CD4-positive, alpha-beta T cell treated with Interleukin-4 for 1 hour (primary cell): ENCODE data around the gene SLC47A2.

Experiments used
- DNase-seq, 2 donors: peaks; one replicate each; pipeline ENCODE4 v3.0.0-alpha.2; 2020 to 2022

SLC47A2 gene

DNA sequence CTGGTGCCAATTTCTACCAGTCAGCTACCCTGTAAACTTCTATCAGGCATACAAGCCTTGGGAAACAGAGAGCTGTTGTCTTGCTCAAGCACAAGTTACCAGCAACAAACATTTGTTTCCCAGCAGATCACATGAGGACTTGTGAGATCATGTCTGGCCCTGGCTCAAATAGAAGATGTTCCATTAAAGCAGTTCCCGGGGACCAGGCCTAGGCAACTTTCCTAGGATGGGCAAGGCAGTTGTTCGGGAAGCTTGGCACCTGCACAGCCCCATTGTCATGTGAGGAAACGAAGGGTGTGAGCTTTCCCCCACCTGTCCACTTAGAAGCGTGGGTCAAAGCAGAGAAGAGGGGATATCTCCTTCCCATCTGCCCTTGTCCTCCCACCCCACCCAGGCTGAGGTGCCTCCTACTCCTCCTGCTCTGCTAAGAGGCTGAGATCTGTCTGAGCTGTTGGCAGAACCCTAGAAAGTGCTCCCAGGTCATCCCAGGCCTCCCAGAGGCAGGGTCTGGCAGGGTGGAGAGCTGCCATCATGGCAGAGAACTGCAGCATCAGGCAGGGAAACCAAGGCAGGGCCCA lies 11.2 kb upstream of the SLC47A2 start:
- DNase-seq: no peak

DNA sequence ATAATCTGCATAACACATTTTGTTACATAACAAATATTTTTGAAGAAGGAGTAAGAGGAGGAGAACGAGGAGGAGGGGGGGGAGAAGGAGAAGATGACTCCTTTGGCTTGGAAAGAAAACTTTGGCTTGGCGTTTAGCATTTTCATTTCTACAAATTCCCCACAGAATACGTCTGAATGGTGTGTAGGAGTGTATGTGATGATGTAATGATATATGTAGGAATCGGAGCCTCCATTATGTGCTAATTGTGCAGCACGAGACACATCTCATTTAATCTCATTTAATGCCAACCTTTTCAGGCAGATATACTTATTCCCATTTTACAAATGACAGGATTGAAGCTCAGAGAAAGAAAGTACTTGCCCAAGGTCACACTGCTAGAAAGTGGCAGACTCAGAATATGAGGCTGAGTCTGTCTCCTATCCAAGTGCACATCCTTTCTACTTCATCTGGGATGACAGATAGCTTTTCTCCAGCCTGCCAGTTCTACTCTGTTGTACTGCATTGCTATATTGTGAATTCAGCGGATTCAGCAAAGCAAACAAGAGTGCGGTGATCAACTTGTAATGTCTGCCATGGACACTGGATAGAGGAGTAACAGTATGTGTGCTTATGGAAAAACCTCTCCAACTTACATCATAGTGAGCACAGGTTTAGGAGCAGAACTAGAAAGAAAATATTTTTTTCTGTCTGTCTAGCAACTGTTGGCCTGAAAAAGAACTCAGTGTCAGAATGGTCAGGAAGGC lies 10.4 kb upstream of the SLC47A2 start:
- DNase-seq: no peak

DNA sequence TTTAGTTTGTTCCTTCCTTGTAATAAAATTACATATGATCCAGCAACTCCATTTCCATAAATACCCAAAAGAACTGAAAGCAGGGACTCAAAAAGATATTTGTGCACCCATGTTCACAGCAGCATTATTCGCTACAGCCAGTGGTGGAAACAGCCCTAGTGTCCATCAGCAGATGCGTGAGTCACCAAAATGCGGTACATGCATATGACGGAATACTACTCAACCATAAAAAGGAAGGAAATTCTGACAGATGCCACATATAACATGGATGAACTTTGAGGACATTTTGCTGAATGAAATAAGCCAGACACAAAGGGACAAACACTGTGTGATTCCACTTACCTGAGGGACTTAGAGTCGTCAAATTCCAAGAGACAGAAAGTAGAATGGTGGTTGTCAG lies 9.1 kb upstream of the SLC47A2 start:
- DNase-seq: peak in 1 of 2 donors; percentile 29

DNA sequence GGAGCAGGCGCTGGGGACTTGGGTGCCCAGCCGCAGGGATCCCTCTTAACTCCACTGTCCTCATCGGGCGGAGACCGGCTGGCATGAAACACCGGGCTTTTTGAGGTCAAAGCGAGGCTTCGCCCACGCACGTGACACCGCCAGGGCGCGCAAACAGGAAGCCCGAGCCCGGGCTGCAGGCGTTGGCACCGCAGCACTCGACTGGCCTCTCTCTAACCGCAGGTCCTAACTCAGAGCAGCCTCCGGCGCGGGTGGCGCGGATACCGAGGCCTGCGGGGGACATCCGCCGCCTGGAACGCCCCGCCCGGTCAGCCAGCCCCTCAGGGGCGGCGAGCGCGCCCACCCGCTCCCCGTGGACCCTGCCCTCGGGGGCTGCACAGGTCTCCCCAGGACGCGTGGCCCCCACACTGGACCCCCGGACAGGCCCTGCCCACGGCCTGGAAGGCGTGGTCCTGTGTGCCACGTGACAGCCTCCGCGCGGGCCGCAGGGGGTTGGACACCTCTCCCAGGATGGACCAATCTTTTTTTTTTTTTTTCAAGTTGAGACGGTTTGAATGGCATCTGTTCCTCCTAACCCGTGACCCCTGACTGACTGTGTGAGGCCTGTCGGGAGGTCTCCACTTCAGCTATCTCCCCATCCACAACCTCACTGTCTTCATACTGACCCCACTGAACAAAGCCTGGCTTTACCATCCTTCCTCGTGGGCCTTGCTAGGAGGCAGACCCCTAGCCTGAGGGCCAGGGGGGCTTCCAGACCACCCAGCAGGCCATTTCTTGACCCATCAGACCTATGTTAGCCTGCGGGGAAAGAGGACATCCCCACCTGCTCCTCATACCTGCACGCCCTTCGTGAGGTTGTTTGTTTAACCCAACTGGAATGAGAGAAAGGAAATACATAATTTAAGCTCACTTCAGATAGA lies 8.4 kb upstream of the SLC47A2 start:
- peak; percentile 52 to 78 for DNase-seq

DNA sequence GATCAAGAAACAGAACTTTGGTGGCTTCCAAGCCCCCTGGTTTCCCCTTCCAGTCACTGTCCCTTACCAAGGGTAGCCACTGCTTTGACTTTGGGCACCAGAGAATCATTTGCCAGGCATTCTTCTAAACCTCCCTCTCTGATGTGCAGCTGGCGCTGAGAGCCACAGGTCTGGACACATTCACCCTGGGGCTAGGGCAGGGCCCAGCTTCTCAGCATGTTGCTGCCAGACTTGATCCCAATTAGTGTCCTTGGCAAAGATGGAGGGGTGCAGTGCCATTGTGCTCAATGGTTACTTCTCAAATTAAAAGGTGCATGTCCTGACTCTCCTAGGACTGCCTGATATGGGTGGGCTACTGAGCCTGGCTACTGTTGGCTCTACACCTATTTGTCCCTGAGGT lies 7.6 kb upstream of the SLC47A2 start:
- DNase-seq: no peak

DNA sequence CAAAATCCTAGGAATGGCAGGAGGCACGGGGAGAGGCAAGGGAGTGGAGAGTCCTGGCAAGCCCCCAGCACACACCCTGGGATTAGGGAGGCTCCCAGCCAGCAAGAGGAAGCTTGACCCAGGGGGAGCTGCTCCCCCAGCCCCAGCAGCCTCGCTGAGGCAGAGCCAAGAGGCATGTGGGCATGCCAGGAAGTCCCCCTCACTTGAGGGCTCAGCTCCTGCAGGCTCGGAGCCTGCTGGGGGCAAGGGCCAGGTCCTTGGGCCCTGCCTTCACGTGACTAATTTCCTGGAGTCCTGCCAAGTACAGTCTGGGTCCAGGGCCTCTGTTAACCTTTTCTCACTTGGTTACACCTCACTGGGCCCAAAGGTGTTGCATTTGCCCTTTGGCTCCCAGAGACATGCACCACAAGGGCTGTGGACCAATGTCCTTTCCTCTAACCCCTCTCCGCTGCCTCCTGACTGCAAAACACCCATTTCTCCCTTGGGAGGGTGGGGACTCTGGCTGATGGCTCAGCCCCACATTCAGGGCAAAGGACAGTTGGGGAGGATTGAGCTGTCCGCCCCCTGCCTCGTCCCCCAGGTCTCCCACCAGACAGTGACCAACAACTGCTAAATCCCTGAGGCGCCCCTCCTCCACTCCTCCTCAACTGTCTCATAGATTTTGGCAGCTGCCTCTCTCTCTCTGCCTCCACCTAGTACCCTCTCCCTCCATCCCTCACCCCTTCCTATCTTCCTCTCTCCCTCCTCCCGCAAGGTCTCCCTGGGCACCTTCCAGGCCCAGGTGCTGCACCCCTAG lies 4.4 kb upstream of the SLC47A2 start:
- no peak for DNase-seq

DNA sequence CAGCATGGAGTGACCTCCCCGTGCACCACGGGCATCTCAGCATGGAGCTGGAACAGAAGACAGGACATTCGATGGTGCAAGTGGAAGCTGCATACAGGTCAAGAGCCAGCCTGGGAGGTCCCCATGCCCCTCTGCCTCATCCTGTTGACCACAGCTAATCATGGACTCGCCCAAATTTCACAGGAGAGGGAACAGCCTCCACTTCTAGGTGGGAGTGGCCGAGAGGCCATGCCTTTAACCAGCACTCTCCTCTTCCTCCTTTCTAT lies 3.8 kb upstream of the SLC47A2 start:
- no peak for DNase-seq

DNA sequence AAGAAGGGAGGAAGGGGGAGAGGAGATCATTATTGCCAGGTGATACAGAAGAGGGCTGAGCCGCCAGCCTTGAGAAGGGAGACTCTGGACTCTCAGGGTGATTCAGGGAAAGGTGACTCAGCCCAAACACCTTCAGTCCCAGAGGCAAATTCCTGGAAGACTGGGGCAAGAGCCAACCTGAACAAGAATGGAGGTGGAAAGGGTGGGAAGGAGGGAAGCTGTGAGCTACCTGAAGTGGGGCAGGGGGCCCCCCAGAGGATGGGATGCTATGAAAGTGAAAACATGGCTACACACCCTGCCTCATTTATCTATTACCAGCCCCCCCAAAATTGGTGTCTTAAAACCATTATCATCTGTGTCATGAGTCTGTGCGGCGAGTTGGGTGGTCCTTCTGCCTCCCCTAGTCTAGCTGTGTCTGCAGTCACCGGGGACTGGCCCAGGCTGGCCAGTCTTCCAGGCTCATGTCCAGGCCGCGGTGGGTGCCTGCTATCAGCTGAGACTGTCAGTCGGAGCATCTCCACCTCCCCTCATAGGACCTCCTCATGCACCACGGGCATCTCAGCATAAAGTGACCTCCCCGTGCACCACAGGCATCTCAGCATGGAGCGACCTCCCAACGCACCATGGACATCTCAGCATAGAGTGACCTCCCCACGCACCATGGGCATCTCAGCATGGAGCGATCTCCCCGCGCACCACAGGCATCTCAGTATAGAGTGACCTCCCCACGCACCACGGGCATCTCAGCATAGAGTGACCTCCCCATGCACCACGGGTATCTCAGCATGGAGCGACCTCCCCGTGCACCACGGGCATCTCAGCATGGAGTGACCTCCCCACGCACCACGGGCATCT lies 3.2 kb upstream of the SLC47A2 start:
- DNase-seq: no peak

DNA sequence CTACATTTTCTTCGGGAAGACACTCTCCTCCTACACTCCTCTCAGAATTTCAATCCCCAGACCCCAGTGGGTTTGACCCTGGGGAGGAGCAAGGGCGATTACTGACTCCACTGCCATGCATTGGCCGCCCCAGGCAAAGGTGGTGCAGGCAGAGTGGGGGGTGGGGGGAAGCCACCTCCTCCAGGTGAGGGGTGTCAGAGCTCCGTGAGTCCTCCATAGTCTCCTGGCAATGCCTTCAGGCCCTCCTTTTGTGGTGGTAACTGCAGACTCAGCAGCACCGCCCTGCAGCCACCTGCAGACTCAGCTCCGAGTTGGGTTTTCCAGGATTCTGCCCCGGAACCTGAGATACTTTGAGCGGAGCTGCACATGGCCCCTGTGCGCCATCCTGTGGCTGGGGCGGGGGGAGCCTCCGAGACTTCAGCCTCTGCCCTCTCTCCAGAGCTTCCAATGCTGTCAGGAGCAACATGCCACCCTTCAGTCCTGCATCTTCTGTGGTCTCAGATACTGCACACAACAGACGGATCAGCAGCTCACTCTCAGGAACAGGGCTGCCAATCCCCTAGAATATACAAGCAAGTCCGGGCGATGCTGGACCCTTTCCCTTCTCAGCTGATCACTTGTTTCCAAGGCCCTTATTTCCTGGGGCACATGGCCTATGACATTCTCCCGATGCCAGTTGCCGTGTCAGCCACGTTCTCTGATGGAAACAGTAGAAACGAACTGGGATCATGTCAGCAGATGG lies 2.4 kb upstream of the SLC47A2 start:
- DNase-seq: no peak

DNA sequence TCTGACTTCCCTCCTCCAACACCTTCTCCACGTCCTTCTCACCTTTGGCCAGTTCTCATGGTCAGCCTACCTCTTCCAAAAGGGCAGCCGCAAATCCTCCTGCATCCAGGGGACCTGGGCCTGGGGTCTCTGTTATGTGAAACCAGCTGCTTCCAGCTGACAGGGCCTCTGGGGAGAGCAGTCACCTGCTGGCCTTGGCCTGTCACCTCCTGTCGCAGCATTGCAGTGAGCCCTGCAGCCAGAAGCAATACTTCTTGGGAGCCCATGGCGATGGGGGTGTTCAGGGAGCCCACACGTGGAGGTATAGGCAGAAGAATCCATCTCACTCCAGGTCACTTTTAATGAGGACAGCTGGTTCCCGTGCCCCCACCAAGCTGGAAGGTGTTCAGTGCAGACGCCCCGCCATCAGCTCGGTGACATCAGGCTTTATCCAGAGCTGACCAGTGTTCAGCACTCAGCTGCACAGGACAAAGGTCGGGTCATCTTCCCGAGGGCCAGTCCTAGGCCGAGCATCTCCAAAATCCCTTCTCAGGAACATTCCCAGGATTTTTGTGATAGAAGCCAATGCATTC lies 1.7 kb upstream of the SLC47A2 start:
- DNase-seq: no peak

DNA sequence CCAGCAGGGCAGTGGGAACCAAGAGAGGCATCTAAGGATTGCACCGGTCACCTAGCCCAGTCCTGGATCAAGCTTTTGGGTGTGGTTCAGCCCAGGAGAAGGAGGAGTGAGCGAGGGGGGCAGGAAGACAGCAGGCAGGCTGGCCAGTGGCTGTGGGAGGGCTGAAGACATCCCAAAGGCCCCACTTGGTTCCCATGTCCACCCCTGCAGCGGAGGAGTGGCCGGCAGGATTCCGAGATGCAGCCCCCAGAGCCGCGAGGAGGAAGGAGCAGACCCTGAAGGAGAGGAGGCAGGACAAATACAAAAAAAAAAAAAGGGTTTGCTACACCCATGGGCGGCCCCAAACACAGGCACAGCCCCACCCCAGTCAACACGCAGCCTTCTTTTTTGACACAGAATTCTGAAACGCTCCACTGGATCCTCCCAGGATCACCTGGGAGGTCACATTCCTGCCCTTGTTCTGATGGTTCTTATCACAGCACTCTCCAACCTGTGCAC lies 1.1 kb upstream of the SLC47A2 start:
- no peak for DNase-seq

DNA sequence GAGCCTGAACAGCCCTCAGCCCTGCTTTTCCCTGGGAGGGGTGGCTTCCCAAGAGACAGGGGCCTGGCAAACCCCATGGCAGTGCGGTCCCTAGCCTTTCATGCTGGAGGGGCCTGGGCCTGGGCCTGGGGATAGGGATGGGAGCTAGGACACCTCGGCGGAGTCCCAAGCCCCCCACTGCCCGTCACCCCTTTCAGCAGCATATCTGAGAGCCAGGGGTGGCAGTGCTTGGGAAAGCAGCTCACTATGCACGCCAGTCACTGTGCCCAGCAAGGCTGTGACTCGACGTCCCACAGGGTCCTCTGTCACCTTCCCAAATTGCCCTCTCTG lies 612 bp upstream of the SLC47A2 start:
- DNase-seq: no peak

DNA sequence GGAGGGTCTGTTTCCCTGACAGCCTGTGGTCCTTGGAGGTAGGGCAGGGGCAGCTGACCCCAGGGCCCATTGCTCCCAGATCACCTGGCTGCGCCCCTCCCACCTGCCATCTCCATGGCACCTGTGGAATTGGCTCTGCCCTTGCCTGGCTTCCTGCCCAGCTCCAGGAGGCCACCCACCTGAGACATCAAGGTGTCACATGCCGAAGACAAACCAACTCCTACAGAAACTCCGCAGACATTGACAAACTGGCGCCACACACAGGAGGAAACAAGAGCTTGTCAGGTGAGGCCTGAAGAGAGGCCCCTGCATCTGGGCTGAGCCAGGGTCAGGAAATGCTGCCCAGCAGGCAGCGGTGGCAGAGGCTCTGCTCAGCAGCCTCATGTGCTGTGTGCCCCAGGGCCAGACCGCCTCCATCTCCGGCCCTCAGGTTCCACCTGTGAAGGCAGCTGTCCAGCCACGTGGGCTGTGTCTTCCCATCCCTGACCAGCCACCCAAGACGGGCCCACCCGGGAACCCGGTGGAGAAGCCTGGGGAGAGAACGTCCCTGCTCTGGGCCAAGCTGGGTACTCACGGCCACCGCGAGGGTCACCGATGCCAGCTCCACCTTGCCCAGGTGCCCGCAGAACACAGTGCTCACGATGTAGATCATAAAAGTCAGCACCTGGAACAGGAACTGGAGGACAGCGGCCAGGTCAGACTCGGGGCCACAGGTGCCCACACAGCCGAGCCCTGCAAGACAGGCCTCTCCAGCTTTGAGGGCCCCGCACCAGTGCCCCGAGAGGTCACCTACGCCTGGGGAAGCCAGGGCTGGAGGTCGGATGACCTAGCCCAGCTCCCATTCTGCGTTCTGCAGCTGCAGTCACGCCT lies 1.6 kb downstream of the SLC47A2 start:
- no peak for DNase-seq

DNA sequence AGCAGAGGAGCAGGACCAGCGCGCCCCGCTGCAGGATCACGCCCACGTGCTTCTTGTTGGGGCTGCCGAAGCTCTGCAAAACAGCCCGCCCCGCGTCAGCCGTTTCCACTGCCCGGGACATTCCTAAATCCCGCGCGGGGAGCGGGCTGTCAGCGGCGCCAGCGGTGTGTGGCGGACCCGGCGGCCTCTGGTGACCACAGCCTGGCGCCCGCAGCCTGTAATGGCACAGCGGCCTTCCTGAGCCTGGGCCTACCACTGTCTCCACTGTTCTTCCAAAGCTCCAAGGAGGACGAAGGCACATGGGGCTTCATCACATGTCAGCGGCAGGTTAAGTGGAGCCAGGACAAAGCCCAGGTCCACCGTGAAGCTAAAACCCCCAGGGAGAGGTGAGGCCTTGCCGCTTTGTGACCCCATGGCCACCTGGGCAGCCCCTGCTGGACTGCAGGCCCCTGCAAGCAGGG lies 2.5 kb downstream of the SLC47A2 start:
- DNase-seq: no peak

DNA sequence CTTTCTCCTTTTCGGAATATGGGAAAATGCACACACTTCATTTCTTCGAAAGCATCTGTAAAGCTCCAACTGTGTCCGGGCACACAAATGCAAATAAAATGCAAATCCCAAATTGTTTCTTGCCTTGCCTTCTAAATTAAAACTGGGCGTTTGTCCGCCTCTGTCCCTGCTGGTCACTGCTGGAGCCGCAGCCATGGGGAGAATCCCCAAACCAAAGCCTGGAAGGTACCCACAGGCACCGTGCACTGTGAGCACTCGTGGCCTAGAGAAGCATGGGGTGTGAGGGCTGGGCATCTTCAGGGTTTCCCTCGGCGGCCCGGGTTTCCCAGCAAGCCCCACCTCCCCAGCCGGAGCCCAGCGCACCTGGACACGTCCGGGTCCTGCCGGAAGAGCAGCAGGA lies 2.9 kb downstream of the SLC47A2 start:
- DNase-seq: no peak

DNA sequence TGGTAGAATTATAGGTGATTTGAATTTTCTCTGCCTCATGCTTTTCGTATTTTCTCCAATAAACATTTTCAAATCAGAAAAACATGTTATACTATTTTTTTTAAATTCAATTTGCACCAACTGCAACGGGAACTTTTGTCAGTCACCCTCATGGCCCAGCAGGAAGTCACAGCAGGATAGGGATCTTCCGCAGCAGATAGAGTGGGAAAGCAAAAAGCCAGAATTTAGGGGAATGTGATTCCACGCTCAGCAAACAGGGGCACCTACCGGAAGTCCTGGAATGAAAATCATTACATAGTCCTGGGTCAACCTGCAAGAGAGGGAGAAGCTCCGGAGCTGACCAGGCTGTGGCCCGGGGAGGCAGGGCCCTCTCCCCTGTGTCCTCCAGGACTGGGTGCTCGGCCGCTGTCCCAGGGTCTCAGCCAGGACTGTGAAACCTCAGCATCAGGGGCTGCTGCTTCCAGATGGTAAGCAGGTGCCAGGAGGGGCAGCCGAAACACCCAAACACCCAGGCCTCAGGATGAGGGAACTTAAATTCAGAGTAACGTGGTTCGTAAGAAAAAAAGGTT lies 3.9 kb downstream of the SLC47A2 start:
- no peak for DNase-seq

DNA sequence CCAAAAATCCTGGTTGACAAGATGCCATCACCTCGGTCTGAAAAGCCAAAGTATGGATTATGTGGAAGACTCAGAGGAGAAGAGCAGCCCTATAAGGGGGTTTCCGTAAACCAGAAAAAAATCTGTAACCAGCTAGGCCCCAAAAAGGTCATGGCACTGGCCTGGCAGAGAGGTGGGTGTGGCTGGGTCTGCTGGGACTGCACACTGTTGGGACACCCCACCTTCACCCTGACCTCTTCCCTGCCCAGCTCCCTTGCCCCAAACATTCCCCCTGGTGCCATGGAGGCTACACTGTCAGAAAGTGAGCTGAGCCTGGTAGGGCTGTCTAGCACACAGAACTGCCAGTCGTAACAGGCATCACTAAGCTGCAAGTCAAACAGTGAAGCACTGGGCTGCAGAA lies 6.5 kb downstream of the SLC47A2 start:
- DNase-seq: no peak

DNA sequence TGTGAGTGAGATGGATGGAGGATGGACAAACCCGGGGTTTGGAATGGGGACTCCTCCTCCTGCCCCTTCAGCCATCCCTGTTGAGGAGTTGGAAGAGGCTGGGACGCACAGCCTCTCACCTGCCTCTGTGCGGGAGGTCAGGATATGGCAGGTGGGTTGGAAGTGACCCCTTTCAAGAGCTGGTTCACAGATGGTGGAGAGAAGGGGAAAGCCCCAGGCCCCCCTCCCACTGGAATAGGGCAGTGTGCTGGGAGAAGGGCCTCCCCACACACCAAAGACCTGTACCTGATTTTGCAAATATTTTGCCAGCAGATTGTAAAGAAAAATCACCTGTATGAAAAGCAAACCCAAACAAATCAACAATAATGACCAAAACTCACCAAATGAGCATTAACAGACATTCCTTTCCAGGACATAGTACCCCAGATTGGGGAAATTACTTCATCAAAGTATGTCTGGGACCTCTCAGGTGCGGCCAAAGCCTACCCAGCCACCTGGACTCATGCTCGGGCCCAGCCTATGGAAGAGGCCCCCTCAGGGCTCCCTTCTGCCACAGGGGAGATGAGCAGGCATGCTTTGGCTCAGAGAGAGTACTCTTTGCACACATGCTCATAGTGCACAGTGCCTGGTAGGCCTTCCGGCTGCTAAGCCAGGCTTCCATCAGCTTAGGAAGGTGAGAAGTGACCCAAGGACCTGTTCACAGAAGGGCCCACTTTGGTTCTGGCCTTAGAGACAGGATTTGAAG lies 7.8 kb downstream of the SLC47A2 start:
- DNase-seq: no peak

DNA sequence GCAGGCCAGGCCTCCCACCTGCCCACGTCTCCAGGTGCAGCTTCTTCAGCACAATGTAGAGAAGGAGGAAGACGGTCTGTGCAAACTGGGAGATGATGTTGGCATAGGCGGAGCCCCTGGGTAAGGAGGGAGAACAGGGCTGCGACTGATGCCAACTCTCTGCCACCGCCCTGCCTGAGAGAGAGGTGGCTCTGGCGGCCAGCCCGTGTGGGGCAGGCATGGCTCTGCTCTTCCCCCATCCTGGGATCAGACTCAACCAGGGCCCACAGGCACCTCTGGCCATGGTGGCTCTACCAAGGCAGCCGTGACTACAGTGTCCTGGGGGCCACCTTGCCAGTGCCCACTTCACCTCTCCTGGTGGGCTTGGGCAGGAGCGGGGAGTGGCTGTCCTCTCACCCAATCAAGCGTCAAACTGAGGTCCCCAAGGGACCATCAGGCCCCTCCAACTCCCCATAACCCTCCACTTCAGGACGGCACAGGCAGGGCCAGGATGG lies 8.6 kb downstream of the SLC47A2 start:
- DNase-seq: no peak
